ENCODE results near the gene SH3GLB2. TPM values are rescaled to one million over a fixed set of nuclear protein-coding genes. Genes with fewer than 3 reads are reported as not detected.

Gene SH3GLB2
- 57.3 and 84.9 TPM in 2 replicates for total RNA-seq (2014; rRNA removed; shearing (Covaris generic))
- 27.7 and 30.9 TPM in 2 replicates for polyA plus RNA-seq (2016; fragmentation: Nextera tagmentation; extraction: Ambion mirVana)

DNA sequence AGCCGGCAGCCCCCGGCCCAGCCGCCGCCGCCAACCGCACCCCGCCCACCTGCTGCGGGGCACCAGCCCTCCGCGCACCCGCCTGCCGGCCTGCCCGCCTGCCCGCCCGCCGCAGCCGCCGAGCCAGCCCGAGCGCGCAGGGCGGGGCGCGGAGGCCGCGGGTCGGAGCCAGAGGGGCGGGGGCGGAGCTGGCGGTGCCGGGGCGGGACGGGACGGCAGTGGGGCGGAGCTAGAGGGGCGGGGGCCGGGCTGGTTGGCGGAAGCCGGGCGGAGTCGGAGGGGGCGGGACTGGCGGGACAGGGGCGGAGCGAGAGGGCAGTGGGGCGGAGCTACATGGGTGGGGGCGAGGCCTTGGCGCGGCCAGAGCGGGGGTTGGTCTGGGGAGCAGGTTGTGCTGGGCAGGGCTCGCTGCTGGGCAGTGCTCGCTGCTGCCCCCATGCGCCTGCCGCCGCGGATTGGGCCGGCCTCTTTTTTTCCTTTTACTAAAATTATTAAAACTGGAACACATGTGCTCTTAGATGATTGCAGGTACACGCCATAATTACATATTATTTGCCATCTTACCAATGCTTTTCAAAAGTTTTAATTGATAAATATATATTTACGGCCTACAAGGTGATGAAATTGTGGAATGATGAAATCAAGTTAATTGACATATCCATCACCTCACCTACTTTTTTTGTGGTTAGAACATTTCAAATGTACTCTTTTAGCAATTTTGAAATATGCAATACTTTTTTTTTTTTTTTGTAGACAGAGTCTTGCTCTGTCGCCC, at the start of gene SH3GLB2:
Gene SH3GLB2, minus strand, starts transcription at position 140 of the 775 bp plus-strand sequence. CDS start 177 bp downstream, outside the sequence.
- H3K27ac ChIP-seq: no peak within 1 kb of the TSS
- in situ Hi-C loops (cut with MboI): no loop called here
- peak; percentile 96 for DNase-seq
- no peaks in the 10 kb centered on the region for H4K20me1 ChIP-seq (ENCODE audit: insufficient read depth)
- 4% methylated on average over 21 to 59 of the region's 60 CpGs for WGBS, 2 experiments (ENCODE audit: low coverage in 1 of 2, low lambda C conversion rate in 2 of 2, missing lambda C conversion rate in 2 of 2)
- H3K9me3 ChIP-seq (ENCODE audit: low read depth): no peaks in the 10 kb centered on the region
- no peaks in the 10 kb centered on the region for H3F3A ChIP-seq (ENCODE audit: insufficient read depth)
- no peaks in the 10 kb centered on the region for H3K36me3 ChIP-seq (ENCODE audit: low read depth)
- peaks cover 15% of the 10 kb centered on the region for H3K4me1 ChIP-seq (ENCODE audit: insufficient read depth)
- H3K9me2 ChIP-seq (ENCODE audit: insufficient read depth): no peaks in the 10 kb centered on the region
- H3K79me2 ChIP-seq (ENCODE audit: insufficient read depth): peaks cover 15% of the 10 kb centered on the region
- H3K27me3 ChIP-seq (replicated peaks; ENCODE audit: insufficient read depth): no peaks in the 10 kb centered on the region
- H3K4me2 ChIP-seq (ENCODE audit: unreplicated experiment): peak within 1 kb of the TSS; percentile 71
- peak within 1 kb of the TSS; percentile 60 for H2AFZ ChIP-seq
- TF ChIP-seq EZH2phosphoT487 (IDR thresholded peaks at IDR 0.05; ENCODE audit: insufficient read depth, low read depth): no peak
- TF ChIP-seq EZH2 (IDR thresholded peaks at IDR 0.05; ENCODE audit: insufficient read depth, poor library complexity, severe bottlenecking): no peak
- peak within 1 kb of the TSS; percentile 48 for H3K9ac ChIP-seq
- peak within 1 kb of the TSS; percentile 72 for H3K4me3 ChIP-seq

DNA sequence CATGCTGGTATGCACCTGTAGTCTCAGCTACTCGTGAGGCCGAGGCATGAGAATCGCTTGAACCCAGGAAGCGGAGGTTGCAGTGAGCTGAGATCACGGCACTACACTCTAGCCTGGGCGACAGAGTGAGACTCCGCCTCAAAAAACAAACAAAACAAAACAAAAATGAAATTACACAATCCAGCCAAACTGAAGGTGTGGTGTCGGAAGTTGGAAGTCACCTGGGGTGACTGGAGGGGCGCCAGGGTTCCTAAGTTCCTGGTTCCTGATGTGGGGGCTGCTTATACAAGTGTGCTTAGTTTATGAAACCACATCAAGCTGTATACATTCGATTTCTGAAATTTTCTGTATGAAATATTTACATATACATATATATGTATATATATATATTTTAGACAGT, 49.1 kb upstream of the SH3GLB2 start:
- no peak overlapping the region for H2AFZ ChIP-seq
- no peak for DNase-seq
- H3K9me3 ChIP-seq (ENCODE audit: low read depth): no peaks in the 10 kb centered on the region
- H4K20me1 ChIP-seq (ENCODE audit: insufficient read depth): no peaks in the 10 kb centered on the region
- H3K9ac ChIP-seq: no peak overlapping the region
- H3K27me3 ChIP-seq (replicated peaks; ENCODE audit: insufficient read depth): no peaks in the 10 kb centered on the region
- H3K79me2 ChIP-seq (ENCODE audit: insufficient read depth): peaks cover 8% of the 10 kb centered on the region
- H3K27ac ChIP-seq: no peak overlapping the region
- no peak overlapping the region for H3K4me2 ChIP-seq (ENCODE audit: unreplicated experiment)
- no peaks in the 10 kb centered on the region for H3F3A ChIP-seq (ENCODE audit: insufficient read depth)
- 82 to 87% methylated on average over 10 of the region's 10 CpGs for WGBS, 2 experiments (ENCODE audit: low coverage in 1 of 2, low lambda C conversion rate in 2 of 2, missing lambda C conversion rate in 2 of 2)
- H3K9me2 ChIP-seq (ENCODE audit: insufficient read depth): no peaks in the 10 kb centered on the region
- 0 out of 2 replicates have a peak, but pooled peaks cover 12% of the 10 kb centered on the region for H3K4me1 ChIP-seq (ENCODE audit: insufficient read depth)
- in situ Hi-C loops (cut with MboI): no loop called here
- no peak overlapping the region for H3K4me3 ChIP-seq
- TF ChIP-seq EZH2phosphoT487 (IDR thresholded peaks at IDR 0.05; ENCODE audit: insufficient read depth, low read depth): no peak
- TF ChIP-seq EZH2 (IDR thresholded peaks at IDR 0.05; ENCODE audit: insufficient read depth, poor library complexity, severe bottlenecking): no peak
- no peaks in the 10 kb centered on the region for H3K36me3 ChIP-seq (ENCODE audit: low read depth)

DNA sequence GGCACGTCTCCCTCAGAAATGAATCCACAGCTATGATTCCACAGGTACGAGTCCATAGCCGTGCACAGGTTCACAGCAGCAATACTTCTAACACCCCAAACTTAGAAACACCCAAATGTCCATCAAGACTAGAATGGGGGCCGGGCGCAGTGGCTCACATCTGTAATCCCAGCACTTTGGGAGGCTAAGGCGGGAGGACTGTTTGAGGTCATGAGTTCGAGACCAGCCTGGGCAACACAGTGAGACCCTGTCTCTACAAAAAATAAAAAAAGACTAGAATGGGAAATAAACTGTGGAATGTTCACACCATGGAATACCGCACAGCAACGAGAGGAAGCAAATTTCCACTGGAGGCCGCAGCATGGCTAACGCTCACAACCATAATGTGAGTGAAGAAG, 48.5 kb upstream of the SH3GLB2 start:
- Histone ChIP-seq H3K9me3 (ENCODE audit: low read depth) (no peaks in the 10 kb centered on the region), H3K9me2 (ENCODE audit: insufficient read depth) (no peaks in the 10 kb centered on the region), H3K4me1 (ENCODE audit: insufficient read depth) (0 out of 2 replicates have a peak, but pooled peaks cover 6% of the 10 kb centered on the region), H3K27me3 (replicated peaks; ENCODE audit: insufficient read depth) (no peaks in the 10 kb centered on the region), H3K9ac (no peak overlapping the region), H2AFZ (no peak overlapping the region), H4K20me1 (ENCODE audit: insufficient read depth) (no peaks in the 10 kb centered on the region), H3F3A (ENCODE audit: insufficient read depth) (no peaks in the 10 kb centered on the region), H3K4me2 (ENCODE audit: unreplicated experiment) (no peak overlapping the region), H3K27ac (no peak overlapping the region), H3K36me3 (ENCODE audit: low read depth) (no peaks in the 10 kb centered on the region), H3K79me2 (ENCODE audit: insufficient read depth) (peaks cover 2% of the 10 kb centered on the region), H3K4me3 (no peak overlapping the region)
- no peak for TF ChIP-seq EZH2phosphoT487 (IDR thresholded peaks at IDR 0.05; ENCODE audit: insufficient read depth, low read depth)
- no peak for TF ChIP-seq EZH2 (IDR thresholded peaks at IDR 0.05; ENCODE audit: insufficient read depth, poor library complexity, severe bottlenecking)
- in situ Hi-C loops (cut with MboI): no loop called here
- 88 to 92% methylated on average over 11 of the region's 11 CpGs for WGBS, 2 experiments (ENCODE audit: low coverage in 1 of 2, low lambda C conversion rate in 2 of 2, missing lambda C conversion rate in 2 of 2)
- DNase-seq: no peak

DNA sequence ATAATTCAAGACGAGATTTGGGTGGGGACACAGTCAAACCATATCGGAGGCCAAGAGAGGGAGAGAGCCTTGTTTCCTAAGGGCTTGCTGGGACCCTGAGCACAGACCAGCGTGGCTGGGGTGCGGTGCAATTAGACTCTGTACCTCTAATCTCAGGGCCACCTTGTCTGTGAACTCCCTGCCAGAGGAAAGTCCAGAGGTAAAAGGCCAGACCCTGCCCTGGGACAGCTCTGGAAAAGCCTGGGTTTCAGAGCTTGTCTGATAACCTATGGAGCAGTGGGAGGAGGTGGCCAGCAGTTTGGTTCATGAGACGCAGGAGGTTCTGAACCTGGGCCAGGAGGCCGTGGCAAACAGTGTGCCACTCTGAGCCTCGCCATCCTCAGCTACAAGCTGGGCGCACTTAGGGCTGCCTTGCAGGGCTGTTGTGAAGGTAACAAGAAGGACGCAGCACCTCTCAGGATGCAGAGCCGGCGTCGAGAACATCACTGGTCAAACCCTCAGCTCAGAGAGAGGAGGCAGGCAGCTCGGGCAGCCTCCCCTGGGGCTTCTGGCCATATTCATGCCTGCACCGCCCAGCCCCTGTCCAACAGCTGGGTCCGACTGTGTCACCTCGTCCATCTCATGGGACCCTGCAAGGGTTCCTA, 48.0 kb upstream of the SH3GLB2 start:
- Histone ChIP-seq H3K9me3 (ENCODE audit: low read depth) (no peaks in the 10 kb centered on the region), H2AFZ (no peak overlapping the region), H3K9me2 (ENCODE audit: insufficient read depth) (no peaks in the 10 kb centered on the region), H3K27me3 (replicated peaks; ENCODE audit: insufficient read depth) (no peaks in the 10 kb centered on the region), H3F3A (ENCODE audit: insufficient read depth) (no peaks in the 10 kb centered on the region), H4K20me1 (ENCODE audit: insufficient read depth) (no peaks in the 10 kb centered on the region), H3K27ac (no peak overlapping the region), H3K36me3 (ENCODE audit: low read depth) (no peaks in the 10 kb centered on the region), H3K4me3 (no peak overlapping the region), H3K4me2 (ENCODE audit: unreplicated experiment) (no peak overlapping the region), H3K9ac (no peak overlapping the region), H3K79me2 (ENCODE audit: insufficient read depth) (no peaks in the 10 kb centered on the region), H3K4me1 (ENCODE audit: insufficient read depth) (0 out of 2 replicates have a peak, but pooled peaks cover 6% of the 10 kb centered on the region)
- no peak for DNase-seq
- TF ChIP-seq EZH2phosphoT487 (IDR thresholded peaks at IDR 0.05; ENCODE audit: insufficient read depth, low read depth) (no peak), EZH2 (IDR thresholded peaks at IDR 0.05; ENCODE audit: insufficient read depth, poor library complexity, severe bottlenecking) (no peak)
- WGBS, 2 experiments (ENCODE audit: low coverage in 1 of 2, low lambda C conversion rate in 2 of 2, missing lambda C conversion rate in 2 of 2): 68 to 74% methylated on average over 15 to 16 of the region's 16 CpGs
- in situ Hi-C loops (cut with MboI): no loop called here

Measured in GM23248 (cell line).